ENCODE measurements around the gene TMEM184A.
"Not testable (repeated sequence)": the region's sequence is repeated elsewhere in the genome, so short reads cannot be mapped to it uniquely, and the experiment has no call there.

Gene TMEM184A

DNA sequence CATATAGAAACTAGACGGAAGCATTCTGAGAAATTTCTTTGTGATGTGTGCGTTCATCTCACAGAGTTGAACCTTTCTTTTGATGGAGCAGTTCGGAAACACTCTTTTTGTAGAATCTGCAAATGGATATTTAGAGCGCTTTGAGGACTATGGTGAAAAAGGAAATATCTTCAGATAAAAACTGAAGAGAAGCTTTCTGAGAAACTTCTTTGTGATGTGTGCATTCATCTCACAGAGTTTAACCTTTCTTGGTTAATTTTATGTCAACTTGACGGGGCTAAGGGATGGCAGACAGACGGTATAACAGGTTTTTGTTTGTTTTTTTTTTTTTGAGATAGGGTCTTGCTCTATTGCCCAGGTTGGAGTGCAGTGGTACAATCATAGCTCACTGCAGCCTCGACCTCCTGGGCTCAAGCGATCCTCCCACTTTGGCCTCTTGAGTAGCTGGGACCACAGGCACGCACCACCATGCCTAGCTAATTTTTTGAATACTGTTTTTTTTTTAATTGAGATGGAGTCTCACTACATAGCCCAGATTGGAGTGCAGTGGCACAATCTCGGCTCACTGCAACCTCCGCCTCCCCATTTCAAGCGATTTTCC, 36.6 kb downstream of the TMEM184A start:
- H3K27ac ChIP-seq (ENCODE audit: low read length); H3K9ac ChIP-seq (ENCODE audit: low read length in 2 of 2); H3K4me1 ChIP-seq (ENCODE audit: control insufficient read depth, insufficient read depth, low read length); H3K4me3 ChIP-seq (ENCODE audit: low read length in 2 of 2); H3K9me3 ChIP-seq (ENCODE audit: control insufficient read depth in 2 of 2, low read length in 2 of 2); H3K36me3 ChIP-seq (ENCODE audit: control insufficient read depth in 2 of 2, insufficient read depth in 2 of 2, low read length in 2 of 2); H3K27me3 ChIP-seq (ENCODE audit: control insufficient read depth in 1 of 2, insufficient read depth in 2 of 2, low read length in 2 of 2): not testable (repeated sequence)

DNA sequence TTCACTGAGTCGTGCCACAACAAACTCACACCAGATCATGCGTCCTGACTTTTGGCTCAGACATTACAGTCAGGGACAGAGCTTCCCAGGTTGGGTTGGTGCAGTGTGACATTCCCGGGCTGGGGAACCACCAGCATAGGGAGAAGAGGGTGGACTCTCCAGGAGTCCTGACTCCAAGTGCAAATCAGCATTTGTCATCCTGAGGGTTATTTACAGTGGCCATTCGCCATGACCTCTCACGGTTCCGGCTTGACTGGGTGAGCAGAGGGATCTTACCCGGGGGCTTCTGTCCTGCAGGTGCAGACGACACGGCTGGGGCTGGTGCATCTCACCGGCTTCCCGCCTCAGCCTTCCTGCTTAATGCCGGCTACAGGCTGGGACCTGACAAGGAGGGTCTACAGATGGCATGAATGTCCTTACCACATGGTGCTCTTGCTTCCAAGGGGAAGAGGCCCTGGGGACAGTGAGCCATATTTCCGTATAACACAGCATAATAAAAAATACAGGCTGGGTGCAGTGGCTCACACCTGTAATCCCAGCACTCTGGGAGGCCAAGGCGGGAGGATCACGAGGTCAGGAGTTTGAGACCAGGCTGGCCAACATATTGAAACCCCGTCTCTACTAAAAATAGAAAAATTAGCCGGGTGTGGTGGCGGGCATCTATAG, 39.3 kb downstream of the TMEM184A start:
- Histone ChIP-seq H3K27me3 (ENCODE audit: control insufficient read depth in 1 of 2, insufficient read depth in 2 of 2, low read length in 2 of 2) (peaks cover 2 to 4% of the 10 kb centered on the region in 2 donors), H3K4me3 (ENCODE audit: low read length in 2 of 2) (no peak overlapping the region), H3K9me3 (ENCODE audit: control insufficient read depth in 2 of 2, low read length in 2 of 2) (peaks cover 0 to 6% of the 10 kb centered on the region in 2 donors), H3K36me3 (ENCODE audit: control insufficient read depth in 2 of 2, insufficient read depth in 2 of 2, low read length in 2 of 2) (no peaks in the 10 kb centered on the region), H3K9ac (ENCODE audit: low read length in 2 of 2) (no peak overlapping the region), H3K27ac (ENCODE audit: low read length) (no peak overlapping the region), H3K4me1 (ENCODE audit: control insufficient read depth, insufficient read depth, low read length) (peaks cover 8% of the 10 kb centered on the region)

- H3K27me3 ChIP-seq (ENCODE audit: control insufficient read depth in 1 of 2, insufficient read depth in 2 of 2, low read length in 2 of 2); H3K9ac ChIP-seq (ENCODE audit: low read length in 2 of 2); H3K4me3 ChIP-seq (ENCODE audit: low read length in 2 of 2); H3K27ac ChIP-seq (ENCODE audit: low read length); H3K36me3 ChIP-seq (ENCODE audit: control insufficient read depth in 2 of 2, insufficient read depth in 2 of 2, low read length in 2 of 2); H3K9me3 ChIP-seq (ENCODE audit: control insufficient read depth in 2 of 2, low read length in 2 of 2); H3K4me1 ChIP-seq (ENCODE audit: control insufficient read depth, insufficient read depth, low read length): not testable (repeated sequence)
Observed at GRCh38 chr7:1515509-1515967, 40.5 kb downstream of the TMEM184A start.

- Histone ChIP-seq H3K27ac (ENCODE audit: low read length) (no peak overlapping the region), H3K4me3 (ENCODE audit: low read length in 2 of 2) (no peak overlapping the region), H3K27me3 (ENCODE audit: control insufficient read depth in 1 of 2, insufficient read depth in 2 of 2, low read length in 2 of 2) (peaks cover 2 to 4% of the 10 kb centered on the region in 2 donors), H3K9ac (ENCODE audit: low read length in 2 of 2) (no peak overlapping the region), H3K4me1 (ENCODE audit: control insufficient read depth, insufficient read depth, low read length) (peaks cover 8% of the 10 kb centered on the region), H3K9me3 (ENCODE audit: control insufficient read depth in 2 of 2, low read length in 2 of 2) (peaks cover 0 to 6% of the 10 kb centered on the region in 2 donors), H3K36me3 (ENCODE audit: control insufficient read depth in 2 of 2, insufficient read depth in 2 of 2, low read length in 2 of 2) (no peaks in the 10 kb centered on the region)
Observed at GRCh38 chr7:1514995-1515401, 41.0 kb downstream of the TMEM184A start.

- H3K4me3 ChIP-seq (ENCODE audit: low read length in 2 of 2): no peak overlapping the region
- no peaks in the 10 kb centered on the region for H3K36me3 ChIP-seq (ENCODE audit: control insufficient read depth in 2 of 2, insufficient read depth in 2 of 2, low read length in 2 of 2)
- H3K9ac ChIP-seq (ENCODE audit: low read length in 2 of 2): no peak overlapping the region
- peaks cover 0 to 6% of the 10 kb centered on the region in 2 donors for H3K9me3 ChIP-seq (ENCODE audit: control insufficient read depth in 2 of 2, low read length in 2 of 2)
- H3K27me3 ChIP-seq (ENCODE audit: control insufficient read depth in 1 of 2, insufficient read depth in 2 of 2, low read length in 2 of 2): peaks cover 2 to 4% of the 10 kb centered on the region in 2 donors
- no peak overlapping the region for H3K27ac ChIP-seq (ENCODE audit: low read length)
- H3K4me1 ChIP-seq (ENCODE audit: control insufficient read depth, insufficient read depth, low read length): peaks cover 8% of the 10 kb centered on the region
Observed at GRCh38 chr7:1514407-1514806, 41.6 kb downstream of the TMEM184A start.

GRCh38 chr7:1513657-1514095, 42.3 kb downstream of the TMEM184A start:
- Histone ChIP-seq H3K36me3 (ENCODE audit: control insufficient read depth in 2 of 2, insufficient read depth in 2 of 2, low read length in 2 of 2) (no peaks in the 10 kb centered on the region), H3K27ac (ENCODE audit: low read length) (no peak overlapping the region), H3K4me3 (ENCODE audit: low read length in 2 of 2) (no peak overlapping the region), H3K9me3 (ENCODE audit: control insufficient read depth in 2 of 2, low read length in 2 of 2) (peaks cover 0 to 2% of the 10 kb centered on the region in 2 donors), H3K27me3 (ENCODE audit: control insufficient read depth in 1 of 2, insufficient read depth in 2 of 2, low read length in 2 of 2) (peaks cover 2 to 4% of the 10 kb centered on the region in 2 donors), H3K4me1 (ENCODE audit: control insufficient read depth, insufficient read depth, low read length) (peaks cover 8% of the 10 kb centered on the region), H3K9ac (ENCODE audit: low read length in 2 of 2) (no peak overlapping the region)

DNA sequence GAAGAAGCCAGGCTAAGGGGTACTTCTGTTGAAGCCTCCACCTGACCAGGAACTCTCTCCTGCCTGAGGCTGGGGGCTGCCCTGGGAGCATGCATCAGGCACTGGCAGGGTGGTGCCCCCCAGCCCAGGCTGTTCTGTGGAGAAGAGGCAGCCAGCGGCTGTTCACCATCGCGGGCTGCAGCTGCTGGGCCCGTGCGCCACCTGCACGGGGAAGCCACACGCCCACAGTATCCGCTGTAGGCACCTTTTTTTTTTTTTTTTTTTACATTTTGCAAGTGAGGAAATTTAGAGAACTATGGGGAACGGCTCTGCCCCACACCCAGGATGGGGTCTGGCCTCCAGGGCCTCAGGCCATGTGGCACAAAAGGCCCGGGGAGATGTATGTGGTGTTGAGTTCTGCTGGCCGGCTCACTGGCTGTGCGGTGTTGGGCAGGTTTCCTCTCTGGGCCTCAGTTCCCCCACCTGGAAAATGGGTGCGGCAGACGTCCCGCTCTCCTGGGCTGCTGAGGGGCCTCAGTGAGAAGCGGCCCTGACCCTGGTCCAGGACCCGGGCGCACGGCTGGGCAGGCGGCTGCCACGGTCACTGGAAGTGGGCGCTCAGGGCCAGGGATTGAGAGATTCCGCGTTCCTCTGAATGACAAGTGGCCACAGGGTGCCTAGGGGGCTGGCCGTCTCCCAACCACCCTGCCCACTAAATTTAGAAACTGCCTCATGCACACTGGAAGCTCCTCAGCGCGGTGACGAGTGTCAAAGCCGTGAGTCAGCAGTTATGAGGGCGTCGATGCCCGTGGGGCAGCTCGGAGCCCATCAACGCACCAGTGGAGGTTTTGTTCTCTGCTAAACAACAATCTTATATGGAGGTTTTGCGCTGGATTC, 43.0 kb downstream of the TMEM184A start:
- peaks cover 8% of the 10 kb centered on the region for H3K4me1 ChIP-seq (ENCODE audit: control insufficient read depth, insufficient read depth, low read length)
- H3K9ac ChIP-seq (ENCODE audit: low read length in 2 of 2): no peak overlapping the region
- H3K27me3 ChIP-seq (ENCODE audit: control insufficient read depth in 1 of 2, insufficient read depth in 2 of 2, low read length in 2 of 2): peaks cover 2 to 4% of the 10 kb centered on the region in 2 donors
- H3K9me3 ChIP-seq (ENCODE audit: control insufficient read depth in 2 of 2, low read length in 2 of 2): no peaks in the 10 kb centered on the region
- no peaks in the 10 kb centered on the region for H3K36me3 ChIP-seq (ENCODE audit: control insufficient read depth in 2 of 2, insufficient read depth in 2 of 2, low read length in 2 of 2)
- H3K4me3 ChIP-seq (ENCODE audit: low read length in 2 of 2): no peak overlapping the region
- no peak overlapping the region for H3K27ac ChIP-seq (ENCODE audit: low read length)

DNA sequence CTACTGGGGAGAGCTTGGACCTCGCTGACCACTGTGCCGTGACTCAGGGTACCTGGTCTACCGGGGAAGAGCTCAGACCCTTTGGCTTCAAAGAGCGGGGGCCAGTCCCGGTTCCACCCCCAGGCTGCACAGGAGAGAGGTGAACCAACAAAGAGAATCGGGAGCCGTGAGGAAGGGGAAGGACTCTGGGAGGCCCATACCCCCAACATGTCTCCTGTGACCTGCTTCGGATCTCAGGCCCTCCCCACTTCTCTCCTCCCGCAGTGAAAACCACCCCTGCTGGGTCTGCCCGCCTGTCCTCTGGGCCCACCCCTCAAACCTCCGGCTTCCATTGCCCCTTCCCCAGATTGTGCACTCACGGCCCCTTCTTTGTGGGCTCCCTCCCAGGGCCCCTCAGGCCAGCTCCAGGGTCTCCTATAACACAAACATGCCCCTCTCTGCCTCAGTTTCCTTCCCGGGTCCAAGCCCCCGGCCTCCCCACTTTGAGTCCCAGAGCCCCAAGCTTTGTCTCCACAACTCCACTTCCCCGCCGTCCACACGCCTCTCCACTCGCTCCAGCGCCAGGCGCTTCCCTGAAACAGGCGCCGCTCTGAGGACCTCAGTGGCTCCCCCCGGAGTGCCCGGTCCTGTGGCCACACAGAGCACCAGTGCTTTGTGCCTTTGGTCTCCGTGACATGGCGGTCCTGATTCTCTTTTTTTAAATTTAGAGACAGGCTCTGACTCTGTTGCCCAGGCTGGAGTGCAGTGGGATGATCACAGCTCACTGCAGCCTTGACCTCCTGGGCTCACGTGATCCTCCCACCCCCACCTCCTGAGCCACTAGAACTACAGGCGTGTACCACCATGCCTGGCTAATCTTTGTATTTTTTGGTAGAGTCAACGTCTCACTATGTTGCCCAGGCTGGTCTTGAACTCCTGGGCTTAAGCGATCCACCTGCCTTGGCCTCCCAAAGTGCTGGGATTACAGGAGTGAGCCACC, 44.3 kb downstream of the TMEM184A start:
- peaks cover 8% of the 10 kb centered on the region for H3K4me1 ChIP-seq (ENCODE audit: control insufficient read depth, insufficient read depth, low read length)
- no peaks in the 10 kb centered on the region for H3K36me3 ChIP-seq (ENCODE audit: control insufficient read depth in 2 of 2, insufficient read depth in 2 of 2, low read length in 2 of 2)
- no peaks in the 10 kb centered on the region for H3K9me3 ChIP-seq (ENCODE audit: control insufficient read depth in 2 of 2, low read length in 2 of 2)
- peaks cover 2 to 4% of the 10 kb centered on the region in 2 donors for H3K27me3 ChIP-seq (ENCODE audit: control insufficient read depth in 1 of 2, insufficient read depth in 2 of 2, low read length in 2 of 2)
- no peak overlapping the region for H3K9ac ChIP-seq (ENCODE audit: low read length in 2 of 2)
- no peak overlapping the region for H3K4me3 ChIP-seq (ENCODE audit: low read length in 2 of 2)
- no peak overlapping the region for H3K27ac ChIP-seq (ENCODE audit: low read length)

GRCh38 chr7:1510780-1511154, 45.2 kb downstream of the TMEM184A start:
- no peak overlapping the region for H3K27ac ChIP-seq (ENCODE audit: low read length)
- H3K36me3 ChIP-seq (ENCODE audit: control insufficient read depth in 2 of 2, insufficient read depth in 2 of 2, low read length in 2 of 2): no peaks in the 10 kb centered on the region
- no peak overlapping the region for H3K4me3 ChIP-seq (ENCODE audit: low read length in 2 of 2)
- H3K9ac ChIP-seq (ENCODE audit: low read length in 2 of 2): no peak overlapping the region
- no peaks in the 10 kb centered on the region for H3K9me3 ChIP-seq (ENCODE audit: control insufficient read depth in 2 of 2, low read length in 2 of 2)
- H3K4me1 ChIP-seq (ENCODE audit: control insufficient read depth, insufficient read depth, low read length): peaks cover 8% of the 10 kb centered on the region
- peaks cover 2 to 4% of the 10 kb centered on the region in 2 donors for H3K27me3 ChIP-seq (ENCODE audit: control insufficient read depth in 1 of 2, insufficient read depth in 2 of 2, low read length in 2 of 2)

DNA sequence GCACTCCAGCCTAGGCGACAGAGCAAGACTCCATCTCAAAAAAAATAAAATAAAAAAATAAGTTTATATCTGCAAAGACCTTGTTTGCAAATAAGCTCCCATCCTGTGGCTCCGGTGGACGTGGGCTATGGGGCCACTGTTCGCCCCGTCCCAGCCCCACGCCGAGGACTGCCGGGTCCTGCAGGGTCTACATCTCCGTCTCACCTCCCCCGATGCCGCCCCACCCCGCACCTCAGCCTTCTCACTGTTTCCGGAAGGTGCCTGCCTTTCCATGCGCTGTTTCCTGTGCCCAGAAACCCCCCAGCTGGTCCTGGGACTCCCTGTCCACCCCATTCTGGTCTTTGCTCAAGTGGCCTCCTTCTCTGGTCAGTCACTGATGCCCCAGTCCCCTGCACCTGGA, 46.8 kb downstream of the TMEM184A start:
- H3K27me3 ChIP-seq (ENCODE audit: control insufficient read depth in 1 of 2, insufficient read depth in 2 of 2, low read length in 2 of 2): peaks cover under 1% of the 10 kb centered on the region in 2 donors
- H3K9me3 ChIP-seq (ENCODE audit: control insufficient read depth in 2 of 2, low read length in 2 of 2): no peaks in the 10 kb centered on the region
- peaks cover 10% of the 10 kb centered on the region for H3K4me1 ChIP-seq (ENCODE audit: control insufficient read depth, insufficient read depth, low read length)
- H3K27ac ChIP-seq (ENCODE audit: low read length): no peak overlapping the region
- H3K9ac ChIP-seq (ENCODE audit: low read length in 2 of 2): no peak overlapping the region
- H3K4me3 ChIP-seq (ENCODE audit: low read length in 2 of 2): no peak overlapping the region
- H3K36me3 ChIP-seq (ENCODE audit: control insufficient read depth in 2 of 2, insufficient read depth in 2 of 2, low read length in 2 of 2): no peaks in the 10 kb centered on the region

All from stomach smooth muscle (tissue), 2 donors.